Measurements from ENCODE around the gene MAB21L3. TPM values are rescaled to one million over a fixed set of nuclear protein-coding genes. Genes with fewer than 3 reads are reported as not detected.

Gene MAB21L3
- total and polyA plus RNA-seq, 2 of the 13 experiments (the other 11 are each of a cell fraction or from before 2014, with no cell fraction given) = 0.55 to 4.1 TPM

DNA sequence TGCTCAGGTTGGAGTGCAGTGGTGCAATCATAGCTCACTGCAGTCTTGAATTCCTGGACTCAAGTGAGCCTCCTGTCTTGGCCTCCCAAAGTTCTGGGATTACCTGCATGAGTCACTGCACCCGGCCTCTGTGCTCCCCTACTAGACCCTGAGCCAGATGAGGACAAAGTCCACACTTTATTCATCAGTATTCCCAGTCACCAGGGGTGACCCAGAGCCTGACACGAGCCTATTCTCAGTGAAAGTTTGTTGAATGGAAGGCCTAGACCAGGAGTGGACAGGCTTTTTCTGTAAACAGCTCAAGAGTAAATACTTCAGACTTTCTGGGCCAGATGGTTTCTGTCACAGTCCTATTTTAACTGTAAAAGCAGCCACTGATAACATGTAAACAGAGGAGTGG, 68.2 kb downstream of the MAB21L3 start (continued):
- TF ChIP-seq SOX13 (IDR thresholded peaks at IDR 0.05) = no peak
- peak in 1 of 2 experiments; percentile 59; a peak in 1 of 4 replicates for TF ChIP-seq SOX13 (CRISPR knock-in tag; conservative IDR thresholded peaks at IDR 0.05 in 1 of 2, IDR thresholded peaks at IDR 0.05 in 1 of 2)
- no peak for TF ChIP-seq ZNF30 (CRISPR knock-in tag; IDR thresholded peaks at IDR 0.05)
- TF ChIP-seq, protein P1, sequence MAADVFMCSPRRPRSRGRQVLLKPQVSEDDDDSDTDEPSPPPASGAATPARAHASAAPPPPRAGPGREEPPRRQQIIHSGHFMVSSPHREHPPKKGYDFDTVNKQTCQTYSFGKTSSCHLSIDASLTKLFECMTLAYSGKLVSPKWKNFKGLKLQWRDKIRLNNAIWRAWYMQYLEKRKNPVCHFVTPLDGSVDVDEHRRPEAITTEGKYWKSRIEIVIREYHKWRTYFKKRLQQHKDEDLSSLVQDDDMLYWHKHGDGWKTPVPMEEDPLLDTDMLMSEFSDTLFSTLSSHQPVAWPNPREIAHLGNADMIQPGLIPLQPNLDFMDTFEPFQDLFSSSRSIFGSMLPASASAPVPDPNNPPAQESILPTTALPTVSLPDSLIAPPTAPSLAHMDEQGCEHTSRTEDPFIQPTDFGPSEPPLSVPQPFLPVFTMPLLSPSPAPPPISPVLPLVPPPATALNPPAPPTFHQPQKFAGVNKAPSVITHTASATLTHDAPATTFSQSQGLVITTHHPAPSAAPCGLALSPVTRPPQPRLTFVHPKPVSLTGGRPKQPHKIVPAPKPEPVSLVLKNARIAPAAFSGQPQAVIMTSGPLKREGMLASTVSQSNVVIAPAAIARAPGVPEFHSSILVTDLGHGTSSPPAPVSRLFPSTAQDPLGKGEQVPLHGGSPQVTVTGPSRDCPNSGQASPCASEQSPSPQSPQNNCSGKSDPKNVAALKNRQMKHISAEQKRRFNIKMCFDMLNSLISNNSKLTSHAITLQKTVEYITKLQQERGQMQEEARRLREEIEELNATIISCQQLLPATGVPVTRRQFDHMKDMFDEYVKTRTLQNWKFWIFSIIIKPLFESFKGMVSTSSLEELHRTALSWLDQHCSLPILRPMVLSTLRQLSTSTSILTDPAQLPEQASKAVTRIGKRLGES (CRISPR knock-in tag; IDR thresholded peaks at IDR 0.05; ENCODE audit: borderline replicate concordance) = no peak
- TF ChIP-seq, protein P2, sequence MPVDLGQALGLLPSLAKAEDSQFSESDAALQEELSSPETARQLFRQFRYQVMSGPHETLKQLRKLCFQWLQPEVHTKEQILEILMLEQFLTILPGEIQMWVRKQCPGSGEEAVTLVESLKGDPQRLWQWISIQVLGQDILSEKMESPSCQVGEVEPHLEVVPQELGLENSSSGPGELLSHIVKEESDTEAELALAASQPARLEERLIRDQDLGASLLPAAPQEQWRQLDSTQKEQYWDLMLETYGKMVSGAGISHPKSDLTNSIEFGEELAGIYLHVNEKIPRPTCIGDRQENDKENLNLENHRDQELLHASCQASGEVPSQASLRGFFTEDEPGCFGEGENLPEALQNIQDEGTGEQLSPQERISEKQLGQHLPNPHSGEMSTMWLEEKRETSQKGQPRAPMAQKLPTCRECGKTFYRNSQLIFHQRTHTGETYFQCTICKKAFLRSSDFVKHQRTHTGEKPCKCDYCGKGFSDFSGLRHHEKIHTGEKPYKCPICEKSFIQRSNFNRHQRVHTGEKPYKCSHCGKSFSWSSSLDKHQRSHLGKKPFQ (CRISPR knock-in tag; IDR thresholded peaks at IDR 0.05; ENCODE audit: insufficient replicate concordance) = no peak
- TF ChIP-seq, protein P3, sequence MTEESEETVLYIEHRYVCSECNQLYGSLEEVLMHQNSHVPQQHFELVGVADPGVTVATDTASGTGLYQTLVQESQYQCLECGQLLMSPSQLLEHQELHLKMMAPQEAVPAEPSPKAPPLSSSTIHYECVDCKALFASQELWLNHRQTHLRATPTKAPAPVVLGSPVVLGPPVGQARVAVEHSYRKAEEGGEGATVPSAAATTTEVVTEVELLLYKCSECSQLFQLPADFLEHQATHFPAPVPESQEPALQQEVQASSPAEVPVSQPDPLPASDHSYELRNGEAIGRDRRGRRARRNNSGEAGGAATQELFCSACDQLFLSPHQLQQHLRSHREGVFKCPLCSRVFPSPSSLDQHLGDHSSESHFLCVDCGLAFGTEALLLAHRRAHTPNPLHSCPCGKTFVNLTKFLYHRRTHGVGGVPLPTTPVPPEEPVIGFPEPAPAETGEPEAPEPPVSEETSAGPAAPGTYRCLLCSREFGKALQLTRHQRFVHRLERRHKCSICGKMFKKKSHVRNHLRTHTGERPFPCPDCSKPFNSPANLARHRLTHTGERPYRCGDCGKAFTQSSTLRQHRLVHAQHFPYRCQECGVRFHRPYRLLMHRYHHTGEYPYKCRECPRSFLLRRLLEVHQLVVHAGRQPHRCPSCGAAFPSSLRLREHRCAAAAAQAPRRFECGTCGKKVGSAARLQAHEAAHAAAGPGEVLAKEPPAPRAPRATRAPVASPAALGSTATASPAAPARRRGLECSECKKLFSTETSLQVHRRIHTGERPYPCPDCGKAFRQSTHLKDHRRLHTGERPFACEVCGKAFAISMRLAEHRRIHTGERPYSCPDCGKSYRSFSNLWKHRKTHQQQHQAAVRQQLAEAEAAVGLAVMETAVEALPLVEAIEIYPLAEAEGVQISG (CRISPR knock-in tag; IDR thresholded peaks at IDR 0.05) = no peak; the same call in 1 of the 2 replicates
- TF ChIP-seq, protein P4, sequence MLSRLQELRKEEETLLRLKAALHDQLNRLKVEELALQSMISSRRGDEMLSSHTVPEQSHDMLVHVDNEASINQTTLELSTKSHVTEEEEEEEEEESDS (CRISPR knock-in tag; IDR thresholded peaks at IDR 0.05; ENCODE audit: borderline replicate concordance) = no peak
- no peak for TF ChIP-seq ZNF768 (CRISPR knock-in tag; IDR thresholded peaks at IDR 0.05)
- TF ChIP-seq, protein P5, sequence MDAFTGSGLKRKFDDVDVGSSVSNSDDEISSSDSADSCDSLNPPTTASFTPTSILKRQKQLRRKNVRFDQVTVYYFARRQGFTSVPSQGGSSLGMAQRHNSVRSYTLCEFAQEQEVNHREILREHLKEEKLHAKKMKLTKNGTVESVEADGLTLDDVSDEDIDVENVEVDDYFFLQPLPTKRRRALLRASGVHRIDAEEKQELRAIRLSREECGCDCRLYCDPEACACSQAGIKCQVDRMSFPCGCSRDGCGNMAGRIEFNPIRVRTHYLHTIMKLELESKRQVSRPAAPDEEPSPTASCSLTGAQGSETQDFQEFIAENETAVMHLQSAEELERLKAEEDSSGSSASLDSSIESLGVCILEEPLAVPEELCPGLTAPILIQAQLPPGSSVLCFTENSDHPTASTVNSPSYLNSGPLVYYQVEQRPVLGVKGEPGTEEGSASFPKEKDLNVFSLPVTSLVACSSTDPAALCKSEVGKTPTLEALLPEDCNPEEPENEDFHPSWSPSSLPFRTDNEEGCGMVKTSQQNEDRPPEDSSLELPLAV (CRISPR knock-in tag; conservative IDR thresholded peaks at IDR 0.05; ENCODE audit: low read depth) = no peak
- TF ChIP-seq RFXAP (CRISPR knock-in tag; IDR thresholded peaks at IDR 0.05; ENCODE audit: borderline replicate concordance) = no peak
- TF ChIP-seq STAT5B (CRISPR knock-in tag; IDR thresholded peaks at IDR 0.05) = no peak
- TF ChIP-seq ZNF850 (CRISPR knock-in tag; conservative IDR thresholded peaks at IDR 0.05) = no peak
- TF ChIP-seq JUND (CRISPR knock-in tag; IDR thresholded peaks at IDR 0.05) = peak; percentile 88
- TF ChIP-seq, protein P6, sequence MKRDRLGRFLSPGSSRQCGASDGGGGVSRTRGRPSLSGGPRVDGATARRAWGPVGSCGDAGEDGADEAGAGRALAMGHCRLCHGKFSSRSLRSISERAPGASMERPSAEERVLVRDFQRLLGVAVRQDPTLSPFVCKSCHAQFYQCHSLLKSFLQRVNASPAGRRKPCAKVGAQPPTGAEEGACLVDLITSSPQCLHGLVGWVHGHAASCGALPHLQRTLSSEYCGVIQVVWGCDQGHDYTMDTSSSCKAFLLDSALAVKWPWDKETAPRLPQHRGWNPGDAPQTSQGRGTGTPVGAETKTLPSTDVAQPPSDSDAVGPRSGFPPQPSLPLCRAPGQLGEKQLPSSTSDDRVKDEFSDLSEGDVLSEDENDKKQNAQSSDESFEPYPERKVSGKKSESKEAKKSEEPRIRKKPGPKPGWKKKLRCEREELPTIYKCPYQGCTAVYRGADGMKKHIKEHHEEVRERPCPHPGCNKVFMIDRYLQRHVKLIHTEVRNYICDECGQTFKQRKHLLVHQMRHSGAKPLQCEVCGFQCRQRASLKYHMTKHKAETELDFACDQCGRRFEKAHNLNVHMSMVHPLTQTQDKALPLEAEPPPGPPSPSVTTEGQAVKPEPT (CRISPR knock-in tag; IDR thresholded peaks at IDR 0.05; ENCODE audit: low read depth) = no peak
- no peak for TF ChIP-seq RFX5 (IDR thresholded peaks at IDR 0.05; ENCODE audit: low read depth, low read length)
- no peak for TF ChIP-seq KLF15 (CRISPR knock-in tag; IDR thresholded peaks at IDR 0.05; ENCODE audit: borderline replicate concordance)
- TF ChIP-seq DR1 (CRISPR knock-in tag; IDR thresholded peaks at IDR 0.05) = no peak
- TF ChIP-seq TAF1 (CRISPR knock-in tag; IDR thresholded peaks at IDR 0.05) = no peak
- TF ChIP-seq SNAPC2 (CRISPR knock-in tag; IDR thresholded peaks at IDR 0.05) = 0 out of 2 replicates have a peak, but pooled peaks have one; percentile 46
